Hematopoietic multipotent progenitor cell treated with erythropoietin and hydrocortisone succinate and interleukin-3 and kit ligand, for 8 days (in vitro differentiated cells): ENCODE results near the gene SMIM30.
A peak's percentile ranks its signal among the peaks of the same experiment; 100 is the strongest.
"Not testable (repeated sequence)": the region's sequence is repeated elsewhere in the genome, so short reads cannot be mapped to it uniquely, and the experiment has no call there.

Experiments used
- DNase-seq: peaks from one replicate; pipeline ENCODE4 v3.0.0-alpha.2; 2015

Gene SMIM30, protein sequence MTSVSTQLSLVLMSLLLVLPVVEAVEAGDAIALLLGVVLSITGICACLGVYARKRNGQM

DNA sequence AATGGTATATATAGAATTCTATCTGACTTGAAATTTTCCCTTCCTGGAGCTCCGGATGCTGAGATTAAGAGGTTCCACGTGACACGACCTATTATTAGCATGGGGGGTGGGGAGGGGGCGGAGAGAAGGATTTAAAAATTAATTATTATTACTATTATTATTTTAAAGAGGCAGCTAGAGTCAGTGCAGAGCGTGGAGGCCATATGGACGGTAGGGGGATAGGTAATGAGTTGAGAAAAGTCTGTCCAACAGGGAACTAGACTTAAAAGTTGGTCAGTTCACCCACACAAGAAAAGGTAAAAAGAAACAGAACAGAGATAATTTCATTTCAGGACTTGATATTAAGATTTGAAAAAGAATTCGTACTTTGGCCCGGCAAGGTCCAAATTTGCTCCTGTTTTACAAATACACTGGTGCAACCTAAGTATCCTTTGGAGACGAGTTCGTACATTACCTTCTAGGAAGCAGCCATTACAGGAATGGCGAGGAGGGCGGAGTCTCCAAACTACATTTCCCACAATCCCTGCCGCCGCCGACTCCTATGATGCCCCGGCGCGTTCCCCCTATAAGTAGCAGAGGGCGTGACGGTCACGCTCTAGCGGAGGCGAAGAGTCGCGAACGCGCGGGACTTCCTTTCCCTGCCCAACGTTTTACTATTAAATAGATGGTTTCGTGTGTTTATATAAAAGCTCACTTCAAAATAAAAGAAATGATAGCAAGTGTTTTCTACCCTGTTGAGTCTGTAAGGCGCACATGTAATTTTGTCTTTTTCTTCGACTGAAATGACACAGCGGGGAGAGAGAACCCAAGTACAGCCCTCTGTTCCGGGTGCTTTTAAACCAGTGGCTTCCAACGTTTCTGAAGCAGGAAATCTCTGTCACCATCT, at the start of gene SMIM30:
SMIM30 (minus strand) TSS at position 481 of the 886 bp plus-strand sequence. CDS start 976 bp downstream, outside the sequence.
- peak; percentile 95 for DNase-seq

DNA sequence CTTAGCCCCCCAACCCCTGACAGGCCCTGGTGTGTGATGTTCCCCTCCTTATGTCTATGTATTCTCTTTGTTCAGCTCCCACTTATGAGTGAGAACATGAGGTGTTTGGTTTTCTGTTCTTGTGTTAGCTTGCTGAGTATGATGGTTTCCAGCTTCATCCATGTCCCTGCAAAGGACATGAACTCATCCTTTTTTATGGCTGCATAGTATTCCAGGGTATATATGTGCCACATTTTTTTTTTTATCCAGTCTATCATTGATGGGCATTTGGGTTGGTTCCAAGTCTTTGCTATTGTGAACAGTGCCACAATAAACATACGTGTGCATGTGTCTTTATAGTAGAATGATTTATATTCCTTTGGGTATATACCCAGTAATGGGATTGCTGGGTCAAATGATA, 47.8 kb upstream of the SMIM30 start:
- not testable (repeated sequence) for DNase-seq

DNA sequence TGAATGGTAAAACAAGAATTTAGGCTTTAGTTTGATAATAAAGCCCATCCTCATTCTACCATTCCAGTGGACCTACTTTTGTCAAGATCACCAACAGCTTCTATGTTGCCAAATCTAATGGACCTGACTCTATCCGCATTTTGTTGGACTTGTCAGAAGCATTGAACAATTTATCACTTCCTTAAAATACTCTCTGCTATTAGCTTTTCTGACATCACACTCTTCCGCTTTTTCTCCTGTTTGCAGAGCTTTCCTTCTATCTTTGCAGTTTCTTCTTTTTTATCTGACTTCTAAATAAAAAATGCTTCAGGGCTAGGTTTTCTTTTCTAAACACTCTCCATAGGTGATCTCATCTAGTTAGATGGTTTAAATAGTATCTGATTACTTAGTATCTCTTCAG, 42.7 kb upstream of the SMIM30 start:
- DNase-seq: no peak

DNA sequence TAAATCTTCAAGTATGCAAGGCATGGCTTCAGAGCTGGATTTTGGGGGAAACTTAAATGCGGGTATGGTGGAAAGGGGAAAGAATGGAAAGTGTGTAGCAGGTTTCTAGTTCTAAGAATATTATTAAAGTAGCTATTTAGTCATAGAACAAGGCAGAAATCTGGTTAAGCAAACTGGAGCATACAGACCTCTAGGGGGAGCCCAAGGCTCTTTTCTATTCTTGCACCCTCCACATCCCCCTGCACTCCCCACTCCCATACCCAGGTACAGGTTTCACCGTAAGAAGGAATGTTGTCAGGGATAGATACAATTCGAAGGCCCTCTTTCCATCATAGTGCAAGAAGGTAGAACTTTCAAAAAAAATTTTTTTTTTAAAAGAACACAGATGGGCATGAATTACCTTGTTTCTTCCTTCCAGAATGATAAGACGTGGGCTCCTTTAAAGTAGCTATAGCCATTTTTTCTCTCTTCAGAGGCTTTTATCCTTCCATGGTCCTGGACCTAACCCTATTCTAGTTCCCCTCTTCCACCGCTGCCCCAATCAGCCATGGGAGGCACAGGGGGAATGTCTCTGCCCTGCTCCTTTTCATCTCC, 41.5 kb upstream of the SMIM30 start:
- peak; percentile 44 for DNase-seq

DNA sequence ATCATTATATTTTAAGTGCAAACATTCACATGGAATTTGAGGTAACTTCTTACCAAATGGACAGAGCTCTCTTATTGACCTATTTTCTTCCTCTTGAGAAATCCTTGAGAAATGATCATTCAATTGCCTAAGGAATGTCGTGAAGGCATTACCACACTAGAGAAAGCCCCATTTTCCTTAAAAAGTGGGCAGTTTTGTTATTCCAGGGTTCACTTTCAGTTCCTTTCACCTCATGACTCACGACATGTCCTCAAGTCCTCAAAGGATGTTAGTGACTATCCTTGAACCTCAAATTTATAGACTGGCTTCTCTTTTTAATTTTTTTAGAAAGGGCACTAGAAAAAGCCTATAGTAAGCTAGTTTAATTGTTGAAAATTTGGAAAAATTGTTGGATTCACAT, 40.4 kb upstream of the SMIM30 start:
- DNase-seq: no peak

DNA sequence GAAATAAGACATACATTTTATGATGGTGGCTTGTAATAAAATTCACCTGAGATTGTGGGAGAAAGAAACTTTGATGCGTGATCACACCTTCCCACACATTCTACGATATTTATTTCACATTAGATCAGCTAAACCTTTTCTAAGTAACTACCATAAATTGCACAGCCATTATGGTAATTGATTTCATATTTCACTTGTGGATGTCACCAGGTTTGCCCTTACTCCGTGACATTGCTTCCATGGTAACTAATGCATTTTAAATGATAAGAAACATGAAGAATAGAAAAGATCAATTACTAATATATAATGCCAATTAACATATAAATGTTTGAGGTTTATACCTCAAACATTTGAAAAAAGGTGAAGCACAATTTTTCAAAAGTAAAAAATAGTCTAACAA, 35.8 kb upstream of the SMIM30 start:
- DNase-seq: no peak

DNA sequence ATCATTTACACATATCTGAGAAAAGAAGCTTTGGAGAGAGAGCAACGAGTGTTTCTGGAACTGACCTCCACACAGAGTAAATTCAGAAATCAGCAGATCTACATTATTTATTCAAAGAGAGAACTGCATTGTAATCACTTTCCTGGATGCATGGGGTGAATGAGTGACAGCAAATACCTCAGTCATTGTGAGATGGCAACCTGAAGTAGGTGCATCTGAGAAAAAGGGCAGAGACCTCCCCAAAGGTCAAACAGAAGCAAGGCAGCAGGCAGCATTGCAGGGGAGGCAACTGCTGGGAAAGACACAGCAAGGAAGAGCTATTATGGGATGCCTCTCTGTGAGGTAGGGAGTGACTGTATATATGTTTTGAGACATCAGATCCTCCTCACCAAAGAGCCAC, 26.5 kb upstream of the SMIM30 start:
- no peak for DNase-seq

DNA sequence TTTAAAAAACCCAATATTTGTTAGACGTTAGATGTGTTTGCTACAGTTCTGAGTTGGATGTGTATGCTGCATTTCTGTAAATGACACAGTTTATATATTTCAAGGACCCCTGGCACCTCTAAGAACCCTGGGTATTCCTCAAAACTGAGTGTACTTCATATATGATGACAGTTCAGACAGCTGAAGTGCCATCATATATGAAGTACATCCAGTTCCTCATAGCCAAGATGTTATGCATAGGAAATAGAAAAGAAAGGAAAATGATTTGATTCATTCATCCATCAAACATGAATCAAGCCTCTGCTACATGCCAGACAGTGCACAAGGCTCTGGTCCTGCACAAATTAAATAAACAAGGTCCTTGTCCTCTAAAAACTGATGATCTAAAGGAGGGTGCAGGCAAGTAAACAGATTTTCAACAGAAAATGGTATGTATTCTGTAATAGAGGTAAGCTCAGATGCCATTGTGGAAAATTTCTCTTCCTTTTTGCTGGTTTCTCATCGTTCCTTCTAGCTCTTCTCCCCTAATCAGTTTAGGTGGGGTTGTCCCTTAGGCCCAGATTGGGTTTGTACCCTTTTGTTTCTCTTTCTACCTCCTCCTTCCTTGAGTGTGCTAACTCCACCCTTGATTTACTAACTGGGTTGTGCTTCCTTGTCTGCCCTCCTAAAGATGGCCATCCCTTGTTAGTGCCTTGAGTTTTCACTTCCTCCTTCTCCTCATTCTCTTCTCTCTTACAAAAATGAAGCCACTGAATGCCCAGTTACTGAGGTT, 25.3 kb upstream of the SMIM30 start:
- no peak for DNase-seq

DNA sequence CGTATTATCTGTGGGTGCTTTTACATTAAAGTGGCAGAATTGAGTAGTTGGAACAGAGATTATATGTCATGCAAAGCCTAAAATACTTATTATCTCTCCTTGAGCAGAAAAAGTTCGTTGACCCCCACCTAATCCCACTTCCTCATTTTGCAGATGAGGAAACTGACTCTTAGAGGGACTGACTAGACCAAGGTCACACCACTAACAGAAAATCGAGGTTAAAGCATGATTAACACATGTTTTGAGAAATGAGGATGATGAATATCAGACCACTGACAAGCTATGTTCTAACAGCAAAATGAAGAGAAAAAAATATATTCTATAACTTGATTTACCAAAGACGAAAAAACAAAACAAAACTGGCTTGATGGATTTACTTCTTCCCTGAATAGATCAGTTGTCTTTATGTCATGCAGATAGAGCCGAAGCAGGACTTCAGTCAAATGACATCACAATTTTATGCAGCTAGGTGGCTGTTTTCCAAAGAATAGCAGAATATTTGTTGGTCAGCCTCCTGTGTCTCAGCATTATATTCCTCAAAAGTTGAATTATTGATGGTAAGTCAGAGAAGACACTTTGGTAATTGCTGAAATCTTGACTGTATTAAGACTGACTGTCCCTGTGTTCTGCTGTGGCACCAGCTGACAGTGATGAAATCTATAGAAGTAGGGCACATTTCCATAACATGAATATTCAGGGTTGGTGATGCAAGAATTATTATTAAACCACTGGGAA, 24.2 kb upstream of the SMIM30 start:
- peak; percentile 88 for DNase-seq

DNA sequence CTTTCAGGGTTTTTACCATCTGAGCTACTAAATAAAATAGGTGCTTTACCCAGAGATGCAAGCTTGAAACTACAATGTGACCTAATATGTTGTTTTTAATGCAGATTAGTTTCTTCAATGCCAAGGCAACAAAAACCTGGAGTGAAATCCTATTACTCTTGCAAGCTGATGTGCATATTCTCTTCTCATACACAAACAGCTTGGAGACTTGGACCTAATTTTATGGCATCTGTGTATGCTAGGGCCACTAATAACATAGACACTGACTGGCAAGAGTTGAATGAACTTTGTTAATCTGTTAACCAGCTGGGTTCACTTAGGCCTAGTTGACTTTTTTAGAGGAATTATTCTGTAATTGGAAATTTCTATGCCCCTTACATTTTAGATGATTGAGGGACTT, 23.4 kb upstream of the SMIM30 start:
- no peak for DNase-seq

DNA sequence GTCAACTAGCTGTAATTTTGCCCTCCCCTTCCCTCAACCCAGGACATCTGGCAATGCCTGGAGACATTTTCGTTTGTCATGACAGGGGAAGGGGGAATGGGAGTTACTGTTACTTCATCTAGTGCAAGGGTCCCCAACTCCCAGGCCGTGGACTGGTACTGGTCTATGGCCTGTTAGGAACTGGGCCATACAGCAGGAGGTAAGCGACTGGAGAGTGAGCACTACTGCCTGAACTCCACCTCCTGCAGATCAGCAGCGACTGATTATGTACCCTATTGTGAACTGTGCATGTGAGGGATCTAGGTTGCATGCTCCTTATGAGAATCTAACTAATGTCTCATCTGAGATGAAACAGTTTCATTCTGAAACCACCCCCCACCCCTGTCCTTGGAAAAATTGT, 22.6 kb upstream of the SMIM30 start:
- DNase-seq: no peak

DNA sequence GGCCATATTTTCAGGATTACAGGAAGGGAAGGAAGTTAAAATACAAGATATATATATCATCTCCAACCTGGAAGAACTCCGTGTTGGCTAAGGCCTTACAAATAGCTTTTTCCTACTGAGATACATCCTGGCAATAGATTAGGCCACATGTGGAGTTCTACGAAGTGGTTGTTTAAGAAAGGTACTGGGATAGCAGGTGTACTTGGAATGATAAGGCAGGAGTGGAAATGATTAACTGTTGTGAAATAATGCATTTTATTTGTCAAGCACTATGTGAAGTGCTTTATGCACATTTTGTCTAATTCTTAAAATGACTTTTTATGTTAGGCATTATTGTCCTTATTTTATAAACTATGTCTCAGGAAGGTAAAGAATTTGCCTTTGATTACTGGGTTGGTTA, 18.9 kb upstream of the SMIM30 start:
- no peak for DNase-seq

DNA sequence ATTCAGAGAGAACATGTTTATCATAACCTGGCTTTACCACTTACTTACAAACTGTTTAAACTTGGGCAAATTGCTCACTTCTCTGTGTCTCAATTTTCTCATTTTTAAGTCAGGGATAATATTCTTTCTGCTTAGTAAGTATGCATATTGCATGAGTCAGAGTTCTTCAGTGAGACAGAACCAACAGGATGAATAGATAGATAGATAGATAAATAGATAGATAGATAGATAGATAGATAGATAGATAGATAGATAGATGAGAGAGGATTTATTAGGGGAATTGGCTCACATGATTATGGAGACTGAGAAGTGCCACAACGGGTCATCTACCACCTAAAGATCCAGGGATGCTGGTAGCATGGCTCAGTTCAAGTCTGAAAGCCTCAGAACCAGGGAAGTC, 15.7 kb upstream of the SMIM30 start:
- no peak for DNase-seq

DNA sequence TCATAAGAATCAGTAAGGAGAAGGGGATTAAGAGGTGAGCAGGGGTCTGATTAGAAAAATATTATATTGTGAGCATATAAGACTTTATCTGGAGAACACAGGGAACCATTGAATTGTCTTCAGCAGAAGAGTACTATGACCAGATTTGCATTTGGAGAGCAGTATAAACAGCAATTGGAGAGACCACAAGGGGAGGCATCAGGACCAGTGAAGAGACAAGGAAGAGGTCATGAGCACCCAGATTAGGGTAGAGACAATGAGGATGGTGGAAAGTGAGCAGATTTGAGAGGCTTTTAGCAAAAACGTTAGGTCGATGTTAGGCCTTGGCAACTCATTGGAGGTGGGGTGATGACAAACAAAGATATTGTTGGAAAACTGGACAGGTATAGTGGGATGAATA, 13.0 kb upstream of the SMIM30 start:
- DNase-seq: no peak

DNA sequence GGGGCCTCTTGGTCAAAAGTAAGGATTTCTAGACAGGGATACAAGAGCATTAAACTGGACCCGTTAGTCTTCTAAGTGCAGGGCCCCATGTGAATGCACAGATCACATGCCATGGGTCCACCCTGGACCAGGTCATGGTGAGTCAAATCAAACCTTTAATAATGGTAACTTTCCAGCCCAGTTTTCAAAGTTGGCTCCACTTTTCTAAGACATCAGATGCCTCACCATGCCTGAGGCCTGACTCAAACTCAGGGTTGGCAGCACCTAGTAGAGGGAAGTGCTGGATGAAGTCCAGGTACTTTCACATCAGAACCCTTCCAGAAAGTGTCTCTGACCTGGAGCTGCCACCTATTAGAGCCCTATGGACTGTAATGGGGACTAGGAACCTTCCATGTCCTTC, 9.7 kb upstream of the SMIM30 start:
- no peak for DNase-seq

DNA sequence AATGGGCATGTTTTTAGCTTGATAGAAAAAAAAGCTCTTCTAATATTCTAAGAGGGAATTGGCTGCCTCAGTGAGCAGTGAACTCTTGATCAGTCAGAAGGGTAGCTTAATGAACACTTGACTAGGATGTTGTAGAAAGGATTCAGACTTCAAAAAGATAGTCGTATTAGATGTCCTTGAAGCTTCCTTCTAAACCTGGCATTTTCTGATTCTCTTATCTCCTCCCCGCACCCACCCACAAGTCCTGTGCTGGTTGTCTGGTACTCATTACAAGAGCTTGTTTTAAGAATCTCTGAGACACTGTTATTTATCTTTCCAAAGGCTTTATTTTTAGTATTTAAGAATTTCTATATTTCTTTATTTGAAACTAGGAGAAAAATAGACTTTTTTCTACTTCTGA, 7.4 kb upstream of the SMIM30 start:
- DNase-seq: peak; percentile 68

DNA sequence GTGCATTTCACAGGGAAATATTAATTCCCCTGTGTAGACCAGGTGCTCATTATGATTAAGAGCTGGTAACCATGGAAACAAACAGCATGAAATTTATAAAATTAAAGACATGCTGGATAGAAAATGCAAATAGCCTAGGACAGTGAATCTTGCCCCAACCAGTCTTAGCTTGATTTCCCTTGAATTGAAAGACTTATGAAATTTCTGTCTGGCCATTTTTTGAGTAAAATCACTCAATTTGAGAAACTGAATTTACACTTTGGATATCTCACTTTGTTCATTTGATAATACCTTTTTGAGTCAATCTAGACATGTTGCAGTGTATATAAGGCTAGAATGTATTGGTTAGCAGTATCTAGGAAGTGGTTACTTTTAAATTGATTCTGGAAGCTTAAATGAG, 4.4 kb upstream of the SMIM30 start:
- no peak for DNase-seq

DNA sequence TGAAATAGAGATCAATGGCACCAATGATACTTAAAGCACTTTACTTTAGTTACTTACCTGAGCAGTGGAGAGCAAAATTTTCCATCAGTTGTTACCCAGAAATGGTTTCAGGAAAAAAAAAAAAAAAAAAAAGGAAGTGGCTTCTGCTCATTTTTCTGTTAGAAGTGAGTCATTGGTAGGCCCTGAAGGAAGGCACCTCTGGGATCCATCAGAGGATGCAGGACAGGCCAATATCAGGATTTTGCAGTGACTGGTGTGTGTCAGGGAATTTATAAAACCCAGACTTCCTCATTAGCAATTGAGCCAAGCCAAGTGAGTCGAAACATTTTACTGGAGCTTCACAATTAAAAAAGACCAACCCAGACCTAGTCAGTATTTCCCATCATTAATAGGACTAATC, 2.3 kb upstream of the SMIM30 start:
- no peak for DNase-seq

DNA sequence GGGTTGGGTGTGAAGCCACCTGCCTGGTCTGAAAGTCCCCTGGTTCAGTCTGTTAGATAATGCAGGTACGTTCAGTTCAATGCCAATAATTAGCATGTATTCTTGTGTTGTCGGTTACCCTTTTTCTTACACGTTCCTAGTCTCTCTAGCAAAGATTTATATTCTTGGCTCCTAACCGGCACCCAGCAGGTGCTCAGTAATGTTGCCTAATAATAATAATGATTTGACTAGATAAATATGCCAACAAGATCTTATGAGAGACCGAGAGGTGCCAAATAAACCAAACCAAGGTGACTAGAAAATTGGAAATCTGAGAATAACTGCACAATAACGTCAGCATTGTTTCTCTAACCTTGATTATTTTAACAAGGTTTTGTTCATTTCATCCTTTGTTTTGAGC, 1.1 kb upstream of the SMIM30 start:
- DNase-seq: no peak

DNA sequence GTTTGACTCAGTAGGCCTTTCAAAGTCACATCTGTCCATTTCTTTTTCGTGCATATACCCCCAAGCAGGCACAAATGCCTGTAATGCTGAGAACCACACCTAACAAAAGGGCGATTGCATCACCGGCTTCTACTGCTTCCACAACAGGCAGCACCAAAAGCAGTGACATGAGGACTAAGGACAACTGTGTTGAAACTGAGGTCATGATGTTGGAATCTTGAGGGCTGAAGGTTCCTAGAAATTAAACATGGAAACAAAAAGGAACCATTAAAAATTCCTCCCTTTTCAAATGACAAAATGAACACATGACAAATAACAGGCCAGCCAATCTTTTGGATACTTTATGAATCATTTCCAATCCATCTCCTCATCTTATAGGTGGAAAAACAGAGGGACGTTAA, 980 bp downstream of the SMIM30 start:
- DNase-seq: not testable (repeated sequence)

DNA sequence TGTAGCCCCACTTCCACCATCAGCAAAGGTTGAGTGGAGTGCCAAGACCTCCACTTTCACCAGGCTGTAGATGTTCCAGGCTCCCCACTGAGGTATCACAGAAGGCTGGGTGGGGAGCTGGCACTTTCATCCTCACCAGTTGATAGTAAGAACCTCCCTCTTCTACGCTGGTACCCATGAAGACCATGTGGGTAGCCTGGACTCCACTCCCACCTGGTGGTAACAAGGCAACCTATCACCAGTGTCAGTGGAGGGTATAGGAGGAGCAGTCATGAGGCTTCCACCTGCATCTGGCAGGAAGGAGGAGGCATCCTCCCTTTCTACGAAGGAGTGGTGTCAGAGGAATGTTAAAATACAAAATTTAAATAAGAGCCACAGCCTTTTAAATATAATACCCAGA, 4.4 kb downstream of the SMIM30 start:
- peak; percentile 21 for DNase-seq

DNA sequence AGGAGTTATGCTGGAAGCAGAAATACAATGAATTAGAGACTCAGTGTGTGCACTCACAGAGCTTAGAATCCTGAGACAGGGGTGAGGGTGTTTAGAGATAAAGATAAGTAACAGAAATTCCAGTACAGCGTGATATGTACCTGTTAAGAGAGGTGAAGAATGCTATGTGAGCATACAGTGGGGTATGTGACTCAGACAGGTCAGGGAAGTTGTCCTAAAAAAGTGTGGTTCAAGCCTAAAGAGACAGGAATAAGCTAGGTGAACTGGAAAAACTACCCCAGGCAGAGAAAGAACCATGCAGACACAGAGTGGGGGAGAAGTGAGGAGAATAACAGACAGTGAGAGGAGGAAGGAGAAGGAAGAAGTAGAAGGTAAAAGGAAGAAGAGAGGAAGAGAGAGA, 8.6 kb downstream of the SMIM30 start:
- DNase-seq: no peak

DNA sequence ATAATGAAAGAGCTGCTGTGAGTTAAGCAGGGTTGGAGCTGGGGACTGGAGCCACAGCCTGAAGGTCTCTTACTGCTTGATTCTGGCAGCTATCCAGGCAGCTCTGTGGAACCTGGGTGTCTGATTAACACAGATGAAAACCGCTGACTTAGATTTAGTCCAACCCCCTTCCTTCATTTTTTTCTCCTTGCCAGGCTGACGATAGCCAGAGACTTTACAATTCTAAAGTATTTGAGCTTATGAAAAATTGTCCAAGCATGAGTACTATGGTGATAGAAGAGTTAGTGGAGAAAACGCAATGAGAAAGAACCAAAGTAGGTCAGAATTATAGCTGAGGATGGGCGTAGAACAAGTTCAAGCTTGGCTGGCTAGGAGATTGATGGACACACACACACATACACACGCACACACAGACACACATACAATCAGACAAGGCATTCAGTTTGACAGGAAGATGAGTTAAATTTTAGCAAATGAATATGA, 18.2 kb downstream of the SMIM30 start:
- DNase-seq: peak; percentile 61
